Right lobe of liver (tissue), 6 donors: Measurements from ENCODE around the gene TMSB10. TPM values are rescaled to one million over a fixed set of nuclear protein-coding genes. Genes with fewer than 3 reads are reported as not detected.
A peak's percentile ranks its signal among the peaks of the same experiment; 100 is the strongest.

Experiments used
- ATAC-seq, 4 donors: fragments of 200-7000 bp; cut with Tn5 transposase; one replicate each; pipeline ENCODE4 v1.9.1; 2020; ENCODE audit warnings: mild to moderate bottlenecking in 4 of 4, moderate library complexity in 4 of 4
- DNase-seq, 3 donors: peaks; one replicate each; pipeline ENCODE4 v3.0.0-alpha.2; 2020
- H3K27ac ChIP-seq, 3 donors: fragments of 200-600 bp; one replicate each; pipeline ENCODE4 v1.8.0; 2022
- H3K27me3 ChIP-seq, 2 donors: fragments of 200-600 bp; one replicate each; pipeline ENCODE4 v1.8.0; 2022
- H3K36me3 ChIP-seq, 4 donors: fragments of 200-600 bp; sonication (generic) in 1 of 4; one replicate each; pipeline versions ENCODE4 v1.5.1 to v1.8.0; 2017 to 2022; ENCODE audit warnings: control low read depth in 1 of 4
- H3K4me1 ChIP-seq, 4 donors: fragments of 200-600 bp; sonication (generic) in 1 of 4; one replicate each; pipeline versions ENCODE4 v1.5.1 to v1.8.0; 2017 to 2022; ENCODE audit warnings: control low read depth in 1 of 4
- H3K4me3 ChIP-seq, 3 donors: fragments of 200-600 bp; one replicate each; pipeline ENCODE4 v1.8.0; 2022
- H3K9me3 ChIP-seq, 4 donors: fragments of 200-600 bp; sonication (generic) in 1 of 4; one replicate each; pipeline versions ENCODE4 v1.5.1 to v1.8.0; 2017 to 2022; ENCODE audit warnings: control low read depth in 1 of 4
- POLR2A ChIP-seq: fragments of 450-650 bp; IDR thresholded peaks from one replicate; pipeline ENCODE4 v1.6.1; 2017; ENCODE audit warnings: antibody characterized with exemption, mild to moderate bottlenecking
- WGBS: methylation state at CpG from one replicate; pipeline ENCODE4 v1.1.6; 2018; ENCODE audit warnings: low coverage, low lambda C conversion rate; ENCODE audit not compliant: insufficient coverage; ENCODE audit errors: missing lambda C conversion rate; 5-methylcytosine and 5-hydroxymethylcytosine counted together
- intact Hi-C, 2 donors: fragments of 100-400 bp; cut with DNase I; formaldehyde crosslinking; loops; one replicate each; pipeline versions ENCODE4 v1.11.2 to v1.14.1; 2022
- total RNA-seq, 6 experiments: library from RNA; depleted of rRNA in 2 of 6; stranded (reverse); fragments of >200 nt in 2 of 6; fragmentation: NEBNext Ultra II Directional in 3 of 6; extraction: Animal tissue kit (Norgen Biotek cat#: 25700) in 3 of 6; gene quantifications; one replicate each; pipeline versions ENCODE4 v1.1.0 to v1.2.4, GENCODE V29; 2016 to 2023
- TF ChIP-seq, protein P1 (sequence below), 4 donors: fragments of 200-600 bp in 3 of 4; fragments of 450-650 bp in 1 of 4; IDR thresholded peaks; one replicate each; pipeline versions ENCODE4 v1.5.1 to v1.8.0; 2016 to 2022; ENCODE audit warnings: antibody characterized with exemption in 4 of 4, mild to moderate bottlenecking in 2 of 4
- donor health status: DM: no; HTN: yes; CAD: no.
- donor health status: DM: no; HTN: no; CAD: no.
- donor health status: DM: no; HTN: no; CAD: no.
- donor health status: DM: no; HTN: yes; CAD: no.
- donor health status: DM: no; HTN: yes; CAD: no.

Gene TMSB10
- total RNA-seq, 6 experiments from 2014 or later = 77.3 to 814 (median 270) TPM

DNA sequence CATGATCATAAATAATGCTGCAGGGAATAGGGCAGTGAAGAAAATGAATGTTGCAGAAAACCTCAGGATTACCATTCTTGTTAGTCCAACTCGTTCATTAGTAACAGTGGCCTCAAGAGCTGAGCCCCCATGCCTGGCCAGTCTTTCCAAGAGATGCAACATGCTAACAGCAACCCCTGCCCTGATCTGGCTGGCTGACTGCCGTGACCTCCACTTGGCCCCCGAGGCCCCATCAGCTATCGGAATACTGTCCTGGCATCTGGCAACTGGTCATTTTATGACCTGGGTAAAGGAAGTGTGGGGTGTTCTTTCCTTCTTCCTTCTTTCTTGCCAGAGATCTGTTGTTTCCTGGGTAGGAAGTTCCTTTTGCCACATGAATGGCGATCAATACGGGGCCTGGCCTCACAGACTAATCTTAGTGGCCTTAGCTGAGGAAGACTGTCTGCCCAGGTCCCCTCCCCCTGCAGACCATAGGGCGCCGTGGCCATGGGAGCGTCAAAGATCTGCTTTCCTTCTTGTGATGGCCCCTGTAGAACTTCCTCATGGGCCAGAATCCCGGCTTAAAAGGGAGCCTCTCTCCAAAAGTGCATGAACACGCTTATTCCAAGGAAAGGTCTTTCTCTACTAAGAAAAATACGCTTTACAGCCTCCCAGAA is 14.0 kb upstream of the TMSB10 start:
- WGBS = 94% methylated on average over 7 of the region's 12 CpGs
- no peaks in the 10 kb centered on the region for H3K36me3 ChIP-seq
- peak in 1 of 3 donors; percentile 57 for DNase-seq
- ATAC-seq = peak in 1 of 4 donors; percentile 38
- H3K27me3 ChIP-seq = no peaks in the 10 kb centered on the region
- intact Hi-C loops = no loop called here
- H3K4me1 ChIP-seq = peaks cover 0 to 15% (median 0%) of the 10 kb centered on the region in 4 donors
- H3K4me3 ChIP-seq = no peak overlapping the region
- no peak overlapping the region for H3K27ac ChIP-seq
- no peaks in the 10 kb centered on the region for H3K9me3 ChIP-seq
- TF ChIP-seq POLR2A = no peak
- TF ChIP-seq, protein P1, sequence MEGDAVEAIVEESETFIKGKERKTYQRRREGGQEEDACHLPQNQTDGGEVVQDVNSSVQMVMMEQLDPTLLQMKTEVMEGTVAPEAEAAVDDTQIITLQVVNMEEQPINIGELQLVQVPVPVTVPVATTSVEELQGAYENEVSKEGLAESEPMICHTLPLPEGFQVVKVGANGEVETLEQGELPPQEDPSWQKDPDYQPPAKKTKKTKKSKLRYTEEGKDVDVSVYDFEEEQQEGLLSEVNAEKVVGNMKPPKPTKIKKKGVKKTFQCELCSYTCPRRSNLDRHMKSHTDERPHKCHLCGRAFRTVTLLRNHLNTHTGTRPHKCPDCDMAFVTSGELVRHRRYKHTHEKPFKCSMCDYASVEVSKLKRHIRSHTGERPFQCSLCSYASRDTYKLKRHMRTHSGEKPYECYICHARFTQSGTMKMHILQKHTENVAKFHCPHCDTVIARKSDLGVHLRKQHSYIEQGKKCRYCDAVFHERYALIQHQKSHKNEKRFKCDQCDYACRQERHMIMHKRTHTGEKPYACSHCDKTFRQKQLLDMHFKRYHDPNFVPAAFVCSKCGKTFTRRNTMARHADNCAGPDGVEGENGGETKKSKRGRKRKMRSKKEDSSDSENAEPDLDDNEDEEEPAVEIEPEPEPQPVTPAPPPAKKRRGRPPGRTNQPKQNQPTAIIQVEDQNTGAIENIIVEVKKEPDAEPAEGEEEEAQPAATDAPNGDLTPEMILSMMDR (IDR thresholded peaks at IDR 0.05) = no peak

DNA sequence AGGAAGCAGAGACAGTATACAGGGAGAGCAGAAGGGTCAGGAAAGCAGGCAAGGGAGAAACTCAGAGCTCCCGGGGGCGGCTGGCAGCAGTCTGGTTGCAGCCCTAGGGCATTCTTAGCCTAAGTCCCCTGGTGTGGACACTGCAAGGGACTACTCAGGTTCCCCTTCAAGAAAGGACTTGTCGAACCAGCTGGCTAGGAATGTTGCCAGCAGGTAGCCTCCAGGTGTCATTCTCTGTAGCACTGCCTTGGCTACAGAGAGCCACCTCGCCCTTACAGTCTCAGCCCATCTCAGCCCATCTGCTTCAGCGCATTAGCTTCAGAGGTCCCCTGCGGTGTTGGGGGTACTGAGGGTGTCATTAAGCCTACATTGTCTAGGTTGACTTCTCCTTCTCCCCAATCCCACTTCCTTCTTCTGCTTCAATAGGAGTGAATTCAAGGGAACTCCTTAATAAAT is 11.3 kb upstream of the TMSB10 start:
- ATAC-seq = peak in 2 of 4 donors; percentile 18 to 36

DNA sequence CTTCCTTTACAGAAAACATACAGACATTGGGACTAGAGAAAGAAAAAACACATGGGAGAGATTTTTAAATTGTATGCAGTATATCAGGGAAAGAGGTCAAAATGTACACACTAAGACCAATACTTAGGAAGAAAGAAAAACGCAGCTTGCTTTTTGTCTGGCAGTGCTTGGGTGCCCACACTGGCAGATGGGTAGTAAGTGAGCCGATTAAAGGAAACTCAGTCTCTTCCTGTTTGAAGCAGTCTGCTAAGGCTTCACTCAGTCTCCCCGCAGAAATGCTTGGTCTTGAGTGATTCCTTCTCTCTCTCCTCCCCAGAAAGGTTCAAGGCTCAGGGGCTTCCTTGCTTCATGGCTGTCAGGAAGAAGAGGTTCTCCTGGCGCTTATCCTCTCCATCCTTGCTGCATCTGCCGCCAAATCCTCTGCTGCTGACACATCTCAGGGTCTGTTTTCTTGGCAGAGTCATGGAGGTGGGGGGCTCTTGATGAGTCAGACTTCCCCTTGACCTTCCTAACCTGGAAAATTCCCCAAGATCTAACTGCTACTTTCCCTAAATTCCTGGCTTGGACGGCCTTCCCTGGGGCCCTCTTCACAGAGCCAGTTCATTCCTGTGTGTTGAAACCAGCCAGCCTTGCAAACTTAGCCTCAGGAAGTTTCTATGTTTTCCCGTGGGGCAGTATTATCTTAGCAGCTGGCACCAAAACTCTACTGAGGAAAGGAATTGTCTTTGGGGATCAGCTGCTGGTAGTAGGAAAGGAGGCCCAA is 10.5 kb upstream of the TMSB10 start:
- Histone ChIP-seq H3K36me3 (no peaks in the 10 kb centered on the region), H3K4me1 (peaks cover 0 to 7% (median 0%) of the 10 kb centered on the region in 4 donors), H3K27me3 (no peaks in the 10 kb centered on the region), H3K4me3 (no peak overlapping the region), H3K9me3 (no peaks in the 10 kb centered on the region), H3K27ac (no peak overlapping the region)
- intact Hi-C loops = no loop called here
- TF ChIP-seq, protein P1 (IDR thresholded peaks at IDR 0.05) = no peak
- TF ChIP-seq POLR2A = no peak
- DNase-seq (no peak), ATAC-seq (peak; percentile 21 to 41 (median 41))
- WGBS = 58% methylated on average over 4 of the region's 7 CpGs

More for the DNA sequence above, 11.3 kb upstream of the TMSB10 start:
- H3K27me3 ChIP-seq = no peaks in the 10 kb centered on the region
- no peaks in the 10 kb centered on the region for H3K9me3 ChIP-seq
- TF ChIP-seq, protein P1 (IDR thresholded peaks at IDR 0.05) = no peak
- no peak for TF ChIP-seq POLR2A
- H3K4me3 ChIP-seq = no peak overlapping the region
- intact Hi-C loops = no loop called here
- H3K4me1 ChIP-seq = peaks cover 0 to 9% (median 0%) of the 10 kb centered on the region in 4 donors
- WGBS = 91% methylated on average over 4 of the region's 6 CpGs
- no peaks in the 10 kb centered on the region for H3K36me3 ChIP-seq
- DNase-seq = no peak
- H3K27ac ChIP-seq = no peak overlapping the region

DNA sequence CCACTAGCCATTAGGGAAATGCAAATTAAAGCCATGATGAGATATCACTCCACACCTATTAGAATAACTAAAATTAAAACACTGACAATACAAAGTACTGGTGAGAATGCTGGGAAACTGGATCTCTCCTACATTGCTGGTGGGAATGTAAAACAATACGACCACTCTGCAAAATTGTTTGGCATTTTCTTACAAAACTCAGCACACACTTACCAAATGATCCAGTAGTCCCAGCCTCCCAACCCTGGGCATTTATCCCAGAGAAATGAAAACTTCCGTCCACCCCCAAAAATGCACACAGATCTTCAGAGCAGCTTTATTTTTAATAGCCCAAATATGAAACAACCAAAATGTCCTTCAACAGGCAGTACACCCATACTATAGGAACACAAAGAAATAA is 8.9 kb upstream of the TMSB10 start:
- no peaks in the 10 kb centered on the region for H3K9me3 ChIP-seq
- ATAC-seq = no peak
- peaks cover 0 to 7% (median 0%) of the 10 kb centered on the region in 4 donors for H3K4me1 ChIP-seq
- 78% methylated on average over 2 of the region's 2 CpGs for WGBS
- DNase-seq = no peak
- no peaks in the 10 kb centered on the region for H3K36me3 ChIP-seq
- no peak overlapping the region for H3K27ac ChIP-seq
- intact Hi-C loops = no loop called here
- no peak for TF ChIP-seq POLR2A
- TF ChIP-seq, protein P1 (IDR thresholded peaks at IDR 0.05) = no peak
- H3K27me3 ChIP-seq = no peaks in the 10 kb centered on the region
- H3K4me3 ChIP-seq = no peak overlapping the region
